HEK293 (cell line): ENCODE measurements around the gene BHLHE23.

Source experiments
- CTCF ChIA-PET: fragments of 350-600 bp; formaldehyde crosslinking; extraction: SDS; loops from one replicate; lab custom pipeline; 2021; ENCODE audit warnings: antibody characterized with exemption; lab: Yijun Ruan, JAX
- POLR2A ChIA-PET: fragments of 300-600 bp; formaldehyde crosslinking; extraction: SDS; loops from one replicate; lab custom pipeline; 2020; ENCODE audit warnings: antibody characterized with exemption, inconsistent platforms; lab: Yijun Ruan, JAX
- H3K27ac ChIP-seq: fragments of 200-500 bp; sonication (Bioruptor generic); 2 replicates; pipeline ENCODE4 v1.5.1; 2014; ENCODE audit warnings: low read depth, low read length, control low read depth, inconsistent platforms; ENCODE audit errors: extremely low read depth
- H3K36me3 ChIP-seq, 2 experiments: fragments of 200-500 bp in 1 of 2; sonication (Bioruptor generic) in 1 of 2; 1 replicate in 1 of 2; 2 replicates in 1 of 2; pipeline ENCODE4 v1.5.1; 2014 to 2017; ENCODE audit warnings: inconsistent platforms in 2 of 2, low read length in 2 of 2; ENCODE audit not compliant: control insufficient read depth in 2 of 2, insufficient read depth in 1 of 2
- H3K4me1 ChIP-seq: fragments of 200-500 bp; sonication (Bioruptor generic); 2 replicates; pipeline ENCODE4 v1.5.1; 2014; ENCODE audit warnings: mild to moderate bottlenecking, low read length, inconsistent platforms; ENCODE audit not compliant: control insufficient read depth, insufficient read depth
- H3K4me3 ChIP-seq: 2 replicates; pipeline ENCODE4 v1.5.1; 2011; ENCODE audit warnings: low read depth, mild to moderate bottlenecking, control low read depth, low read length, moderate library complexity
- H3K9me3 ChIP-seq: fragments of 200-500 bp; sonication (Bioruptor generic); 2 replicates; pipeline ENCODE4 v1.5.1; 2014; ENCODE audit warnings: low read depth, low read length, inconsistent platforms; ENCODE audit not compliant: control insufficient read depth, insufficient read depth
- FEZF1 ChIP-seq: fragments of 450-650 bp; formaldehyde crosslinking; IDR thresholded peaks from 2 replicates; pipeline ENCODE4 v1.5.1; 2016; ENCODE audit warnings: missing biosample characterization, missing genetic modification characterization
- GLI4 ChIP-seq: fragments of 450-650 bp; formaldehyde crosslinking; IDR thresholded peaks from 2 replicates; pipeline ENCODE4 v1.5.1; 2016; ENCODE audit warnings: missing biosample characterization, missing genetic modification characterization
- GLIS2 ChIP-seq: fragments of 450-650 bp; formaldehyde crosslinking; IDR thresholded peaks from 2 replicates; pipeline ENCODE4 v1.5.1; 2016; ENCODE audit warnings: missing biosample characterization, missing genetic modification characterization
- HIC1 ChIP-seq: fragments of 450-650 bp; formaldehyde crosslinking; IDR thresholded peaks from 2 replicates; pipeline ENCODE4 v1.5.1; 2016; ENCODE audit warnings: missing biosample characterization, missing genetic modification characterization
- KLF1 ChIP-seq: fragments of 450-650 bp; formaldehyde crosslinking; IDR thresholded peaks from 2 replicates; pipeline ENCODE4 v1.5.1; 2016; ENCODE audit warnings: missing biosample characterization, missing genetic modification characterization
- PRDM6 ChIP-seq: fragments of 450-650 bp; formaldehyde crosslinking; IDR thresholded peaks from 2 replicates; pipeline ENCODE4 v1.5.1; 2017; ENCODE audit warnings: missing biosample characterization, missing genetic modification characterization
- REPIN1 ChIP-seq: fragments of 450-650 bp; formaldehyde crosslinking; IDR thresholded peaks from 2 replicates; pipeline ENCODE4 v1.5.1; 2017; ENCODE audit warnings: missing biosample characterization, missing genetic modification characterization, low read depth
- SP7 ChIP-seq: fragments of 450-650 bp; formaldehyde crosslinking; IDR thresholded peaks from 2 replicates; pipeline ENCODE4 v1.5.1; 2016; ENCODE audit warnings: missing biosample characterization, missing genetic modification characterization
- ZBTB26 ChIP-seq: fragments of 450-650 bp; formaldehyde crosslinking; optimal IDR thresholded peaks from 2 replicates; pipeline ENCODE3; 2016; ENCODE audit warnings: missing biosample characterization, mild to moderate bottlenecking, missing genetic modification characterization
- ZEB2 ChIP-seq: fragments of 450-650 bp; formaldehyde crosslinking; IDR thresholded peaks from 2 replicates; pipeline ENCODE4 v1.5.1; 2016; ENCODE audit warnings: missing biosample characterization, missing genetic modification characterization
- ZFP41 ChIP-seq: fragments of 450-650 bp; formaldehyde crosslinking; IDR thresholded peaks from 2 replicates; pipeline ENCODE4 v1.5.1; 2016; ENCODE audit warnings: missing biosample characterization, missing genetic modification characterization, borderline replicate concordance
- ZNF223 ChIP-seq: fragments of 450-650 bp; formaldehyde crosslinking; IDR thresholded peaks from 2 replicates; pipeline ENCODE4 v1.5.1; 2016; ENCODE audit warnings: missing biosample characterization, missing genetic modification characterization
- ZNF274 ChIP-seq, 2 experiments: fragments of 200-500 bp in 1 of 2; fragments of 450-650 bp in 1 of 2; sonication (Bioruptor generic) in 1 of 2; formaldehyde crosslinking in 1 of 2; IDR thresholded peaks; 2 replicates each; pipeline versions ENCODE4 v1.5.1 to v1.6.1; 2014 to 2016; ENCODE audit warnings: borderline replicate concordance in 1 of 2, inconsistent platforms in 1 of 2, low read length in 1 of 2, missing biosample characterization in 1 of 2, missing genetic modification characterization in 1 of 2
- ZNF549 ChIP-seq: fragments of 450-650 bp; IDR thresholded peaks from 2 replicates; pipeline ENCODE4 v1.5.1; 2018; ENCODE audit warnings: missing biosample characterization, missing genetic modification characterization, mild to moderate bottlenecking, inconsistent platforms, moderate library complexity
- ZNF571 ChIP-seq: fragments of 450-650 bp; formaldehyde crosslinking; IDR thresholded peaks from 2 replicates; pipeline ENCODE4 v1.5.0; 2017; ENCODE audit warnings: missing biosample characterization, missing genetic modification characterization
- ZNF624 ChIP-seq: fragments of 450-650 bp; formaldehyde crosslinking; IDR thresholded peaks from 2 replicates; pipeline ENCODE4 v1.5.1; 2017; ENCODE audit warnings: missing biosample characterization, missing genetic modification characterization
- ZNF654 ChIP-seq: fragments of 450-650 bp; formaldehyde crosslinking; IDR thresholded peaks from 2 replicates; pipeline ENCODE4 v1.5.1; 2016; ENCODE audit warnings: low read depth, missing biosample characterization, missing genetic modification characterization
- ZNF664 ChIP-seq: fragments of 450-650 bp; formaldehyde crosslinking; IDR thresholded peaks from 2 replicates; pipeline ENCODE4 v1.5.1; 2016; ENCODE audit warnings: missing biosample characterization, missing genetic modification characterization
- ZNF692 ChIP-seq: fragments of 450-650 bp; formaldehyde crosslinking; IDR thresholded peaks from 2 replicates; pipeline ENCODE4 v1.5.1; 2016; ENCODE audit warnings: missing biosample characterization, missing genetic modification characterization
- ZNF777 ChIP-seq: fragments of 450-650 bp; formaldehyde crosslinking; IDR thresholded peaks from 2 replicates; pipeline ENCODE4 v1.5.1; 2017; ENCODE audit warnings: missing biosample characterization, missing genetic modification characterization, borderline replicate concordance
- ZNF843 ChIP-seq: fragments of 450-650 bp; formaldehyde crosslinking; IDR thresholded peaks from 2 replicates; pipeline ENCODE4 v1.5.1; 2016; ENCODE audit warnings: missing biosample characterization, missing genetic modification characterization

The BHLHE23 gene

GRCh38 chr20:62967628-62968351 lies 39.0 kb downstream of the BHLHE23 start (continued):
- TF ChIP-seq ZNF274 (IDR thresholded peaks at IDR 0.05; ENCODE audit: low read length), result no peak
- TF ChIP-seq ZNF274 (tag by site-specific recombination; IDR thresholded peaks at IDR 0.05; ENCODE audit: borderline replicate concordance), result no peak
- no peak for TF ChIP-seq ZNF777 (tag by site-specific recombination)
- no peak for TF ChIP-seq ZFP41 (tag by site-specific recombination)
- TF ChIP-seq ZNF843 (tag by site-specific recombination), result no peak
- TF ChIP-seq ZNF223 (tag by site-specific recombination), result no peak

- no peak overlapping the region for H3K4me3 ChIP-seq
- ChIA-PET POLR2A (no interaction called here), CTCF (no interaction called here)
- no peaks in the 10 kb centered on the region for H3K36me3 ChIP-seq
- no peak overlapping the region for H3K27ac ChIP-seq
- H3K4me1 ChIP-seq, result no peaks in the 10 kb centered on the region
- no peaks in the 10 kb centered on the region for H3K9me3 ChIP-seq
- TF ChIP-seq HIC1 (tag by site-specific recombination) (no peak), ZNF692 (tag by site-specific recombination) (no peak), ZBTB26 (tag by site-specific recombination) (no peak), ZNF664 (no peak), ZNF571 (tag by site-specific recombination) (no peak)
These were observed 39.6 kb downstream of the BHLHE23 start for GRCh38 chr20:62967149-62967501.

- no peaks in the 10 kb centered on the region for H3K36me3 ChIP-seq
- TF ChIP-seq FEZF1 (tag by site-specific recombination) (no peak), ZEB2 (tag by site-specific recombination) (no peak), ZNF777 (tag by site-specific recombination) (no peak), SP7 (tag by site-specific recombination) (no peak), ZNF624 (tag by site-specific recombination) (no peak), ZNF654 (tag by site-specific recombination) (no peak), REPIN1 (tag by site-specific recombination) (no peak), PRDM6 (tag by site-specific recombination) (no peak), KLF1 (tag by site-specific recombination) (no peak), GLIS2 (tag by site-specific recombination) (no peak), ZNF223 (tag by site-specific recombination) (no peak), GLI4 (tag by site-specific recombination) (no peak), ZNF549 (tag by site-specific recombination) (no peak), ZNF843 (tag by site-specific recombination) (no peak)
- ChIA-PET POLR2A (no interaction called here), CTCF (interaction anchor here (0.6 kb wide), 1 partner anchor 66 kb away, joined by 3 read pairs; no protein-coding TSS in a partner anchor)
- H3K9me3 ChIP-seq, result no peaks in the 10 kb centered on the region
- H3K4me1 ChIP-seq, result no peaks in the 10 kb centered on the region
- no peak overlapping the region for H3K27ac ChIP-seq
- no peak overlapping the region for H3K4me3 ChIP-seq
These were observed 40.3 kb downstream of the BHLHE23 start for GRCh38 chr20:62966212-62967148.
